Measurements from ENCODE around the gene CCR5AS.

DNA sequence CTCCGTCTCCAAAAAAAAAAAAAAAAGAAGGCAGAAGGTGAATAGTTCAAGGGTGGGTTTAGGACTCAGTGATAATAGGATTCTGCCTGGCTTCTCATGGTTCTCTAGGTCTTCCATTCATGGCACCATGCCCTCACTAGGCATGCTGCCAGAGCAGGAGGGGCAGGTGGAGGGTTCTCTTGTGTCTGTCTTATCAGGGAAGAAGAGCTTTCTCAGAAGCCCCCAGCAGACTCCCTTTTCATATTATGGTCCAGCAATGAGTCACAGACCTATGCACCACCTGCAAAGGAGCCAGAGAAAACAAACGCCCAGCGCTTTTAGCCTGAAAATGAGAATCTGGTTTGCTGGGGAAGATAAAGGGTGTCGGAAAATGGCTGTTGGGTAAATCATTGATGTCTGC is 50.0 kb downstream of the CCR5AS start:
- TF ChIP-seq, protein P1, sequence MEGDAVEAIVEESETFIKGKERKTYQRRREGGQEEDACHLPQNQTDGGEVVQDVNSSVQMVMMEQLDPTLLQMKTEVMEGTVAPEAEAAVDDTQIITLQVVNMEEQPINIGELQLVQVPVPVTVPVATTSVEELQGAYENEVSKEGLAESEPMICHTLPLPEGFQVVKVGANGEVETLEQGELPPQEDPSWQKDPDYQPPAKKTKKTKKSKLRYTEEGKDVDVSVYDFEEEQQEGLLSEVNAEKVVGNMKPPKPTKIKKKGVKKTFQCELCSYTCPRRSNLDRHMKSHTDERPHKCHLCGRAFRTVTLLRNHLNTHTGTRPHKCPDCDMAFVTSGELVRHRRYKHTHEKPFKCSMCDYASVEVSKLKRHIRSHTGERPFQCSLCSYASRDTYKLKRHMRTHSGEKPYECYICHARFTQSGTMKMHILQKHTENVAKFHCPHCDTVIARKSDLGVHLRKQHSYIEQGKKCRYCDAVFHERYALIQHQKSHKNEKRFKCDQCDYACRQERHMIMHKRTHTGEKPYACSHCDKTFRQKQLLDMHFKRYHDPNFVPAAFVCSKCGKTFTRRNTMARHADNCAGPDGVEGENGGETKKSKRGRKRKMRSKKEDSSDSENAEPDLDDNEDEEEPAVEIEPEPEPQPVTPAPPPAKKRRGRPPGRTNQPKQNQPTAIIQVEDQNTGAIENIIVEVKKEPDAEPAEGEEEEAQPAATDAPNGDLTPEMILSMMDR (IDR thresholded peaks at IDR 0.05), result no peak
- no peak for TF ChIP-seq POLR2AphosphoS5 (IDR thresholded peaks at IDR 0.05)
- TF ChIP-seq POLR2A (IDR thresholded peaks at IDR 0.05), result no peak

Measured in prostate gland (tissue), 2 donors.